Measurements from ENCODE around the gene C1GALT1C1L. TPM values are rescaled to one million over a fixed set of nuclear protein-coding genes. Genes with fewer than 3 reads are reported as not detected.
"Not testable (repeated sequence)": the region's sequence is repeated elsewhere in the genome, so short reads cannot be mapped to it uniquely, and the experiment has no call there.

Gene C1GALT1C1L
- total and polyA plus RNA-seq, 2 of the 4 experiments (the other 2 are of a cell fraction): 0.36 to 0.63 TPM

DNA sequence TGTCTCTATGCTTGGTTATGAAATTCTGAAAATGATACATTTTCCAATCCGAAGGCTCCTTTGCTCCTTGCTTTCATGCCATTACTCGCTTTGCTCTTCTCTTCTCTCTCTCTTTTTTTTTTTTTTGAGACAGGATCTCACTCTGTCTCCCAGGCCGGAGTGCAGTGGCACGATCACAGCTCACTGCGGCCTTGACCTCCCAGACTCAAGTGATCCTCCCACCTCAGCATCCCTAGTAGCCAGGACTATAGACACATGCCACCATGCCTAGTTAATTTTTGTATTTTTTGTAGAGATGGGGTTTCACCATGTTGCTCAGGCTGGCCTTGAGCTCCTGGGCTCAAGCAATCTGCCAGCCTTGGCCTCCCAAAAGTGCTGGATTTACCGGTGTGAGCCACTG is 21.9 kb upstream of the C1GALT1C1L start:
- H3K4ac ChIP-seq (ENCODE audit: low read depth, low read length); DNase-seq; H2BK120ac ChIP-seq (ENCODE audit: low read depth, low read length); H4K91ac ChIP-seq (ENCODE audit: insufficient read depth, low read depth, low read length); H3K14ac ChIP-seq (replicated peaks; ENCODE audit: low read depth, low read length); BruUV-seq (replicated peaks); H2BK20ac ChIP-seq (ENCODE audit: low read depth, low read length); H3K23ac ChIP-seq (ENCODE audit: low read depth, low read length); ATAC-seq (ENCODE audit: low read depth); dilution Hi-C loops (cut with HindIII; ENCODE audit: low sequenced_read_pairs, unreplicated experiment); H3K56ac ChIP-seq (ENCODE audit: extremely low read depth, insufficient read depth, low read length); H3K27ac ChIP-seq (ENCODE audit: insufficient read depth, low read length); H4K5ac ChIP-seq (ENCODE audit: low read depth, low read length); H2BK15ac ChIP-seq (ENCODE audit: low read depth, low read length); H4K8ac ChIP-seq (ENCODE audit: low read depth in 2 of 2, low read length in 2 of 2); H2AK9ac ChIP-seq (replicated peaks; ENCODE audit: low read depth, low read length, poor library complexity); POLR2A ChIA-PET (ENCODE audit: unreplicated experiment); intact Hi-C loops (cut with micrococcal nuclease); H3K79me1 ChIP-seq (ENCODE audit: low read depth in 1 of 2, low read length in 2 of 2); in situ Hi-C loops (cut with MboI; ENCODE audit: low sequenced_read_pairs); H3K4me1 ChIP-seq (ENCODE audit: control insufficient read depth, insufficient read depth, low read length); H3K4me2 ChIP-seq (ENCODE audit: low read depth, low read length); H3K36me3 ChIP-seq (ENCODE audit: control insufficient read depth, insufficient read depth, low read length); H2AFZ ChIP-seq (replicated peaks; ENCODE audit: low read length, poor library complexity); H3K9ac ChIP-seq (ENCODE audit: low read depth, low read length); H3K9me1 ChIP-seq (ENCODE audit: insufficient read depth, low read length); H3K27me3 ChIP-seq (ENCODE audit: control insufficient read depth, insufficient read depth, low read length); H3K4me3 ChIP-seq (ENCODE audit: insufficient read depth, low read depth, low read length); H2AK5ac ChIP-seq (ENCODE audit: low read depth, low read length); H3K9me3 ChIP-seq (ENCODE audit: control insufficient read depth, insufficient read depth, low read length); H4K20me1 ChIP-seq (ENCODE audit: insufficient read depth, low read length); H2BK5ac ChIP-seq (ENCODE audit: low read depth, low read length, poor library complexity, severe bottlenecking); H3K18ac ChIP-seq (ENCODE audit: low read depth, low read length): not testable (repeated sequence)
- CTCF ChIA-PET: interaction anchor here (0.6 kb wide), 1 partner anchor 60 kb away, joined by 3 read pairs; no protein-coding TSS in a partner anchor
- no CpG with 5 or more reads among the region's 6 CpGs for WGBS, 2 experiments (ENCODE audit: extremely low coverage in 2 of 2, insufficient read length in 1 of 2)

Measured in IMR-90 (cell line).